Measurements from ENCODE around the gene POU2F3. TPM values are rescaled to one million over a fixed set of nuclear protein-coding genes. Genes with fewer than 3 reads are reported as not detected.

POU2F3 gene
- total and polyA plus RNA-seq, 2 of the 8 experiments (the other 6 are each of a cell fraction or from before 2014, with no cell fraction given), result 1.0 to 2.1 TPM

DNA sequence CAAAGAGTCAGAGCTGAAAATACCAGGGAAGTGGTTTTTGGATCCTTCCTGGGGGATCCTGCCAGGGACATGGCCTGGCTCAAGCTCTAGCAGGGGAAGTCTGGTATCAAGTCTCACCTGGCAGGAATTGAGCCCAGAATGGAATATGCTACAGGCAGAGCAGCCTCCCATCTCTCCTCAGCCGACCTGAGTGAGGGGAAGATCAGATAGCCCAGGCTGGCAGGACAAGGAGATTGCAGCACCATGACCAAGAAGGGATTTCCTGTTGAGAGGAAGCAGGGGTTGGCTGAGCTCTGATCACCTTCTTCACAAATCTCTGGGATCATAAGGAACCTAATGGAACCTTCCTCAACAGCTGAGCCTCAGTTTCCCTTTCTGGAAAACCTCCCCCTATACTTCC, 16.1 kb upstream of the POU2F3 start:
- H3K4me2 ChIP-seq (ENCODE audit: insufficient read depth in 1 of 2, low read depth in 2 of 2, low read length in 2 of 2), result no peak overlapping the region
- peaks cover 0 to under 1% of the 10 kb centered on the region in 2 experiments for H4K20me1 ChIP-seq (replicated peaks in 1 of 2; ENCODE audit: control insufficient read depth in 1 of 2, insufficient read depth in 2 of 2, low read length in 2 of 2)
- POLR2A ChIA-PET (ENCODE audit: partially characterized antibody), result no interaction called here
- H3K23me2 ChIP-seq (ENCODE audit: low read depth, low read length), result no peaks in the 10 kb centered on the region
- H3K56ac ChIP-seq (replicated peaks; ENCODE audit: insufficient read length, low read depth, low read length), result no peak overlapping the region
- CTCF ChIA-PET (ENCODE audit: partially characterized antibody), result interaction anchor here (0.8 to 41.2 kb wide), 10 partner anchors 8 to 104 kb away, joined by 4 to 1412 read pairs (median 150); partner anchors contain the start of genes OAF and POU2F3
- no peak overlapping the region for H2BK120ac ChIP-seq (replicated peaks; ENCODE audit: low read depth, low read length)
- no peak overlapping the region for H3K18ac ChIP-seq (ENCODE audit: extremely low read depth, low read length)
- FAIRE-seq (no peak), DNase-seq (ENCODE audit: low read depth in 1 of 2, low spot score in 2 of 2) (no peak)
- WGBS, 2 experiments (ENCODE audit: extremely low coverage in 1 of 2, insufficient coverage in 1 of 2, insufficient read length in 1 of 2, insufficient replicate concordance in 2 of 2, low coverage in 1 of 2, low lambda C conversion rate in 2 of 2, missing lambda C conversion rate in 1 of 2), result 89% methylated on average over 1 of the region's 1 CpG; no CpG with 5 or more reads in 1 of the 2 experiments
- no peak overlapping the region for H3K14ac ChIP-seq (ENCODE audit: insufficient read length)
- H4K5ac ChIP-seq (ENCODE audit: insufficient read length, low read depth, low read length), result no peak overlapping the region
- no peak overlapping the region for H3K4me3 ChIP-seq (ENCODE audit: extremely low read depth in 1 of 4, insufficient read depth in 2 of 4, low read depth in 3 of 4, low read length in 4 of 4)
- H3K9me3 ChIP-seq (ENCODE audit: insufficient read depth in 2 of 2, low read depth in 1 of 2, low read length in 1 of 2), result no peaks in the 10 kb centered on the region
- no peak overlapping the region for H4K91ac ChIP-seq (replicated peaks; ENCODE audit: insufficient read length, low read length)
- H2BK15ac ChIP-seq (ENCODE audit: low read length), result no peak overlapping the region
- H2BK12ac ChIP-seq (ENCODE audit: low read depth, low read length), result no peak overlapping the region
- H3K4ac ChIP-seq (replicated peaks; ENCODE audit: insufficient read length, low read depth, low read length), result no peak overlapping the region
- no peak overlapping the region for H2AK5ac ChIP-seq (ENCODE audit: low read depth, low read length)
- H3K4me1 ChIP-seq (replicated peaks in 1 of 4; ENCODE audit: control insufficient read depth in 3 of 4, insufficient read depth in 4 of 4, low read length in 3 of 4), result peaks cover 0 to 8% (median 4%) of the 10 kb centered on the region in 4 experiments; a peak in 4 of 7 replicates
- H3K27me3 ChIP-seq (replicated peaks in 1 of 4; ENCODE audit: control insufficient read depth in 3 of 4, extremely low read depth in 1 of 4, insufficient read depth in 3 of 4, low read length in 3 of 4), result peaks cover 0 to 19% (median 3%) of the 10 kb centered on the region in 4 experiments; a peak in 4 of 7 replicates
- no peaks in the 10 kb centered on the region for H3K79me1 ChIP-seq (ENCODE audit: low read depth, low read length)
- no peak overlapping the region for H3K9ac ChIP-seq (replicated peaks in 1 of 4; ENCODE audit: extremely low read depth in 1 of 4, low read depth in 3 of 4, low read length in 3 of 4)
- H3K79me2 ChIP-seq (ENCODE audit: control insufficient read depth in 1 of 2, insufficient read depth in 2 of 2, low read length in 2 of 2), result no peaks in the 10 kb centered on the region
- H3K36me3 ChIP-seq (ENCODE audit: control insufficient read depth in 2 of 4, insufficient read depth in 4 of 4, low read length in 3 of 4), result no peaks in the 10 kb centered on the region
- H3K27ac ChIP-seq (ENCODE audit: low read depth, low read length), result no peak overlapping the region
- no peak overlapping the region for H4K8ac ChIP-seq (ENCODE audit: extremely low read depth, insufficient read depth, low read length)
- no peak overlapping the region for H3K23ac ChIP-seq (ENCODE audit: insufficient read length)
- H2BK20ac ChIP-seq (ENCODE audit: low read length), result no peak overlapping the region
- no peak overlapping the region for H2BK5ac ChIP-seq (ENCODE audit: low read depth, low read length)
- no peak overlapping the region for H2AFZ ChIP-seq (ENCODE audit: low read length)
- TF ChIP-seq, protein P1, sequence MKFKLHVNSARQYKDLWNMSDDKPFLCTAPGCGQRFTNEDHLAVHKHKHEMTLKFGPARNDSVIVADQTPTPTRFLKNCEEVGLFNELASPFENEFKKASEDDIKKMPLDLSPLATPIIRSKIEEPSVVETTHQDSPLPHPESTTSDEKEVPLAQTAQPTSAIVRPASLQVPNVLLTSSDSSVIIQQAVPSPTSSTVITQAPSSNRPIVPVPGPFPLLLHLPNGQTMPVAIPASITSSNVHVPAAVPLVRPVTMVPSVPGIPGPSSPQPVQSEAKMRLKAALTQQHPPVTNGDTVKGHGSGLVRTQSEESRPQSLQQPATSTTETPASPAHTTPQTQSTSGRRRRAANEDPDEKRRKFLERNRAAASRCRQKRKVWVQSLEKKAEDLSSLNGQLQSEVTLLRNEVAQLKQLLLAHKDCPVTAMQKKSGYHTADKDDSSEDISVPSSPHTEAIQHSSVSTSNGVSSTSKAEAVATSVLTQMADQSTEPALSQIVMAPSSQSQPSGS (IDR thresholded peaks at IDR 0.05; ENCODE audit: low read length), result no peak
- TF ChIP-seq, protein P2, sequence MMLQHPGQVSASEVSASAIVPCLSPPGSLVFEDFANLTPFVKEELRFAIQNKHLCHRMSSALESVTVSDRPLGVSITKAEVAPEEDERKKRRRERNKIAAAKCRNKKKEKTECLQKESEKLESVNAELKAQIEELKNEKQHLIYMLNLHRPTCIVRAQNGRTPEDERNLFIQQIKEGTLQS (IDR thresholded peaks at IDR 0.05; ENCODE audit: insufficient read depth, low read depth, low read length), result no peak
- no peak for TF ChIP-seq CTBP2 (IDR thresholded peaks at IDR 0.05; ENCODE audit: borderline replicate concordance, insufficient read depth, insufficient read length, low read length)
- no peak for TF ChIP-seq CEBPB (IDR thresholded peaks at IDR 0.05; ENCODE audit: low read depth, low read length)
- no peak for TF ChIP-seq HDAC2 (IDR thresholded peaks at IDR 0.05; ENCODE audit: borderline replicate concordance in 1 of 2, low read depth in 2 of 2, low read length in 2 of 2)
- no peak for TF ChIP-seq GTF2F1 (IDR thresholded peaks at IDR 0.05; ENCODE audit: borderline replicate concordance, low read depth, low read length)
- TF ChIP-seq RFX5 (IDR thresholded peaks at IDR 0.05; ENCODE audit: borderline replicate concordance, low read depth, low read length), result no peak
- TF ChIP-seq CBX8 (IDR thresholded peaks at IDR 0.05; ENCODE audit: borderline replicate concordance, low read depth, low read length), result no peak
- TF ChIP-seq TAF1 (IDR thresholded peaks at IDR 0.05; ENCODE audit: low read depth, low read length), result no peak
- TF ChIP-seq, protein P3, sequence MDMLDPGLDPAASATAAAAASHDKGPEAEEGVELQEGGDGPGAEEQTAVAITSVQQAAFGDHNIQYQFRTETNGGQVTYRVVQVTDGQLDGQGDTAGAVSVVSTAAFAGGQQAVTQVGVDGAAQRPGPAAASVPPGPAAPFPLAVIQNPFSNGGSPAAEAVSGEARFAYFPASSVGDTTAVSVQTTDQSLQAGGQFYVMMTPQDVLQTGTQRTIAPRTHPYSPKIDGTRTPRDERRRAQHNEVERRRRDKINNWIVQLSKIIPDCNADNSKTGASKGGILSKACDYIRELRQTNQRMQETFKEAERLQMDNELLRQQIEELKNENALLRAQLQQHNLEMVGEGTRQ (IDR thresholded peaks at IDR 0.05; ENCODE audit: low read length), result no peak
